SU-DHL-6 (cell line): ENCODE measurements around the gene MLN.

ENCODE experiments used
- H2AFZ ChIP-seq: fragments of 200-600 bp; sonication (generic); 2 replicates; pipeline ENCODE4 v1.6.1; 2014; ENCODE audit warnings: low read depth, mild to moderate bottlenecking, moderate library complexity, mixed read lengths, antibody characterized with exemption, low read length; ENCODE audit not compliant: severe bottlenecking
- H3F3A ChIP-seq: fragments of 200-600 bp; shearing (Covaris generic); 2 replicates; pipeline ENCODE4 v1.6.0; 2016; ENCODE audit warnings: antibody characterized with exemption, mild to moderate bottlenecking; ENCODE audit not compliant: insufficient read depth
- H3K27ac ChIP-seq: fragments of 200-600 bp; sonication (generic); 2 replicates; pipeline ENCODE4 v1.5.1; 2016; ENCODE audit warnings: low read depth, mild to moderate bottlenecking, low read length, moderate library complexity, mixed read lengths
- H3K27me3 ChIP-seq: fragments of 200-600 bp; sonication (generic), shearing (Covaris generic); 2 replicates; pipeline ENCODE4 v1.6.0; 2014; ENCODE audit warnings: mild to moderate bottlenecking, low read length
- H3K36me3 ChIP-seq: fragments of 200-600 bp; sonication (generic); 2 replicates; pipeline ENCODE4 v1.6.1; 2014; ENCODE audit warnings: mild to moderate bottlenecking, low read length, mixed read lengths
- H3K4me2 ChIP-seq: fragments of 300-600, 200-600 bp; shearing (Covaris generic), sonication (generic); 2 replicates; pipeline ENCODE4 v1.6.0; 2014; ENCODE audit warnings: low read length, low read depth, mild to moderate bottlenecking; ENCODE audit not compliant: poor library complexity, severe bottlenecking
- H3K4me3 ChIP-seq: fragments of 200-600 bp; sonication (generic); 2 replicates; pipeline ENCODE4 v1.5.1; 2014; ENCODE audit warnings: antibody characterized with exemption, low read length, mild to moderate bottlenecking, mixed read lengths; ENCODE audit not compliant: insufficient read depth, poor library complexity, severe bottlenecking
- H3K79me2 ChIP-seq: fragments of 200-600 bp; sonication (generic); 2 replicates; pipeline ENCODE4 v1.6.1; 2014; ENCODE audit warnings: mild to moderate bottlenecking, low read length, moderate library complexity; ENCODE audit not compliant: insufficient read depth
- H3K9ac ChIP-seq: fragments of 200-600 bp; sonication (generic); 2 replicates; pipeline ENCODE4 v1.7.0; 2014; ENCODE audit warnings: mild to moderate bottlenecking, low read length
- H3K9me2 ChIP-seq: fragments of 200-600 bp; sonication (generic); replicated peaks from 2 replicates; pipeline ENCODE4 v1.6.1; 2014; ENCODE audit warnings: low read length; ENCODE audit not compliant: insufficient read depth
- H3K9me3 ChIP-seq: fragments of 200-600 bp; sonication (generic); 2 replicates; pipeline ENCODE4 v1.6.1; 2014; ENCODE audit warnings: low read length, mixed read lengths; ENCODE audit not compliant: insufficient read depth
- H4K20me1 ChIP-seq: fragments of 200-600 bp; sonication (generic); 2 replicates; pipeline ENCODE4 v1.6.1; 2014; ENCODE audit warnings: low read depth, mild to moderate bottlenecking, antibody characterized with exemption, low read length, moderate library complexity, mixed read lengths
- CTCF ChIP-seq: fragments of 200-600 bp; sonication (generic); IDR thresholded peaks from one replicate; pipeline ENCODE4 v1.5.1; 2017; ENCODE audit warnings: antibody characterized with exemption, mild to moderate bottlenecking, low read length, moderate library complexity; ENCODE audit not compliant: insufficient read depth, poor library complexity, severe bottlenecking
- EZH2phosphoT487 ChIP-seq: fragments of 200-600 bp; sonication (generic), shearing (Covaris generic); conservative IDR thresholded peaks from 2 replicates; pipeline ENCODE4 v1.6.1; 2018; ENCODE audit warnings: mild to moderate bottlenecking, antibody characterized with exemption, low read length, moderate library complexity, mixed read lengths

The MLN gene

GRCh38 chr6:33765368-33765767 is 38.4 kb downstream of the MLN start:
- H3K9me2 ChIP-seq: no peaks in the 10 kb centered on the region
- no peak for TF ChIP-seq EZH2phosphoT487
- TF ChIP-seq CTCF: no peak
- no peaks in the 10 kb centered on the region for H3K36me3 ChIP-seq
- no peak overlapping the region for H3K4me3 ChIP-seq
- no peaks in the 10 kb centered on the region for H3F3A ChIP-seq
- no peaks in the 10 kb centered on the region for H3K79me2 ChIP-seq
- H3K27me3 ChIP-seq: no peaks in the 10 kb centered on the region
- H2AFZ ChIP-seq: no peak overlapping the region
- no peak overlapping the region for H3K9ac ChIP-seq
- H3K9me3 ChIP-seq: no peaks in the 10 kb centered on the region
- H3K4me2 ChIP-seq: no peak overlapping the region
- H3K27ac ChIP-seq: no peak overlapping the region
- H4K20me1 ChIP-seq: no peaks in the 10 kb centered on the region

GRCh38 chr6:33764036-33764435 is 39.8 kb downstream of the MLN start:
- no peaks in the 10 kb centered on the region for H3K36me3 ChIP-seq
- no peak overlapping the region for H3K4me2 ChIP-seq
- no peak overlapping the region for H3K27ac ChIP-seq
- H3K27me3 ChIP-seq: no peaks in the 10 kb centered on the region
- no peaks in the 10 kb centered on the region for H3K9me2 ChIP-seq
- H4K20me1 ChIP-seq: no peaks in the 10 kb centered on the region
- no peak overlapping the region for H3K9ac ChIP-seq
- no peak overlapping the region for H2AFZ ChIP-seq
- H3F3A ChIP-seq: no peaks in the 10 kb centered on the region
- no peaks in the 10 kb centered on the region for H3K9me3 ChIP-seq
- no peak for TF ChIP-seq EZH2phosphoT487
- no peak for TF ChIP-seq CTCF
- H3K79me2 ChIP-seq: no peaks in the 10 kb centered on the region
- no peak overlapping the region for H3K4me3 ChIP-seq

GRCh38 chr6:33763483-33763882 is 40.3 kb downstream of the MLN start:
- H3F3A ChIP-seq: no peaks in the 10 kb centered on the region
- H3K9me2 ChIP-seq: no peaks in the 10 kb centered on the region
- no peak overlapping the region for H3K9ac ChIP-seq
- H3K27me3 ChIP-seq: no peaks in the 10 kb centered on the region
- no peak overlapping the region for H3K4me3 ChIP-seq
- no peak overlapping the region for H3K4me2 ChIP-seq
- no peaks in the 10 kb centered on the region for H4K20me1 ChIP-seq
- H3K79me2 ChIP-seq: no peaks in the 10 kb centered on the region
- H2AFZ ChIP-seq: no peak overlapping the region
- TF ChIP-seq EZH2phosphoT487 (no peak), CTCF (no peak)
- H3K36me3 ChIP-seq: no peaks in the 10 kb centered on the region
- no peak overlapping the region for H3K27ac ChIP-seq
- no peaks in the 10 kb centered on the region for H3K9me3 ChIP-seq
